GM12872 (cell line): ENCODE data around the gene B3GALT5.

Experiments used
- TF ChIP-seq, protein P1 (sequence below): IDR thresholded peaks from 3 replicates; pipeline ENCODE4 v1.5.1; 2011; ENCODE audit warnings: low read depth, mild to moderate bottlenecking, low read length, moderate library complexity; ENCODE audit not compliant: insufficient read depth

Gene B3GALT5

DNA sequence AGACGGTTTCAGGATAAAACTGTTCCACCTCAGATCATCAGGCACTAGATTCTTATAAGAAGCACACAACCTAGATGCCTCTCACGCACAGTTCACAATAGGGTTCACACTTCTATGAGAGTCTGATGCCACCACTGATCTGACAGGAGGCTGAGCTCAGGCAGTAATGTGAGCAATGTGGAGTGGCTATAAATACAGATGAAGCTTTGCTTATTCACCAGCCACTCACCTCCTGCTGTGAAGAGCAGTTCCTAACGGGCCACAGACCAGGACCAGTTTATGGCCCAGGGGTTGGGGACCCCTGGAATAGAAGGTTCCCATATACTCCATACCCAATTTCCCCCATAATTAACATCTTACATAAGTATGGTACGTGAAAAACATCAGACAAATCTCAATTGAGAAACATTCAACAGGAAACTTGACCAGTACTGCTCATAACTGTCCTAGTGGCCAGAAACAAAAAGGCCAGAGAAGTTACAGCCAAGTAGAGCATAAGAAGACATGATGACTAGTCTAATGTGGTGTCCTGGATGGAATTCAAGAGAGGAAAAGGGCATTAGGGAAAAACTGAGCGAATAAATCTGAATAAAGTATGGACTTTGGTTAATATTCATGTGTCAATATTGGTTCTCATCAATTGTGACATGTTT is 107.5 kb downstream of the B3GALT5 start:
- TF ChIP-seq, protein P1, sequence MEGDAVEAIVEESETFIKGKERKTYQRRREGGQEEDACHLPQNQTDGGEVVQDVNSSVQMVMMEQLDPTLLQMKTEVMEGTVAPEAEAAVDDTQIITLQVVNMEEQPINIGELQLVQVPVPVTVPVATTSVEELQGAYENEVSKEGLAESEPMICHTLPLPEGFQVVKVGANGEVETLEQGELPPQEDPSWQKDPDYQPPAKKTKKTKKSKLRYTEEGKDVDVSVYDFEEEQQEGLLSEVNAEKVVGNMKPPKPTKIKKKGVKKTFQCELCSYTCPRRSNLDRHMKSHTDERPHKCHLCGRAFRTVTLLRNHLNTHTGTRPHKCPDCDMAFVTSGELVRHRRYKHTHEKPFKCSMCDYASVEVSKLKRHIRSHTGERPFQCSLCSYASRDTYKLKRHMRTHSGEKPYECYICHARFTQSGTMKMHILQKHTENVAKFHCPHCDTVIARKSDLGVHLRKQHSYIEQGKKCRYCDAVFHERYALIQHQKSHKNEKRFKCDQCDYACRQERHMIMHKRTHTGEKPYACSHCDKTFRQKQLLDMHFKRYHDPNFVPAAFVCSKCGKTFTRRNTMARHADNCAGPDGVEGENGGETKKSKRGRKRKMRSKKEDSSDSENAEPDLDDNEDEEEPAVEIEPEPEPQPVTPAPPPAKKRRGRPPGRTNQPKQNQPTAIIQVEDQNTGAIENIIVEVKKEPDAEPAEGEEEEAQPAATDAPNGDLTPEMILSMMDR = no peak

DNA sequence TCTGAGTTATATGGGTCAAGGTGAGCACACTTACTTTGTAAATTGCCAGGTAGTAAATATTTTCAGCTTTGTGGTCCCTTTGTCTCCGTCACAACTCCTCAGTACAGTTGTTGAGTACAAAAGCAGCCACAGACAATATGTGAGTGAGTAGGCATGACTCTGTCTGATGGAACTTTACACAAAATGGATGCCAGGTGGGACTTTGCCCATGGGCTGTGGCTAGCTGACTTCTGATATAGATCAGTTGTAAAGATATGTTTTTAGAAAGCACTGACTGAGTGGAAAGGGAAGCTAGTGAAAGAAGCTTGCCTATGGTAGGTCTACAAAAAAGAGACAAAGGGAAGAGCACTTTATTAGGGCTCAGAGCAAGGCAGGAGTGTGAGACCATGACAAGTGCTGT is 109.1 kb downstream of the B3GALT5 start:
- TF ChIP-seq, protein P1 = no peak
